Keratinocyte (primary cell): Measurements from ENCODE around the gene LSAMP. TPM values are rescaled to one million over a fixed set of nuclear protein-coding genes. Genes with fewer than 3 reads are reported as not detected.

ENCODE experiments used
- DNase-seq: peaks from one replicate; pipeline ENCODE4 v3.0.0-alpha.2; 2011; ENCODE audit warnings: low read depth, missing footprints, low spot score
- FAIRE-seq: peaks from 2 replicates; lab custom pipeline; 2011; peaks lifted over from hg19 to GRCh38; lab: Jason Lieb, UNC
- H2AFZ ChIP-seq: 2 replicates; pipeline ENCODE4 v1.6.0; 2012; ENCODE audit warnings: low read length, control low read depth, inconsistent platforms; ENCODE audit not compliant: control insufficient read depth
- H3K27ac ChIP-seq: 2 replicates; pipeline ENCODE4 v1.5.1; 2011; ENCODE audit warnings: low read length; ENCODE audit not compliant: control insufficient read depth, insufficient read depth
- H3K27me3 ChIP-seq: 3 replicates; pipeline ENCODE4 v1.6.0; 2011; ENCODE audit warnings: low read length; ENCODE audit not compliant: control insufficient read depth, insufficient read depth; ENCODE audit errors: extremely low read depth
- H3K36me3 ChIP-seq, 2 experiments: 2 replicates in 1 of 2; 3 replicates in 1 of 2; pipeline ENCODE4 v1.5.1; 2011; ENCODE audit warnings: low read length in 2 of 2, mild to moderate bottlenecking in 1 of 2; ENCODE audit not compliant: control insufficient read depth in 2 of 2, insufficient read depth in 2 of 2; ENCODE audit errors: extremely low read depth in 1 of 2
- H3K4me1 ChIP-seq: 3 replicates; pipeline ENCODE4 v1.5.1; 2011; ENCODE audit warnings: low read length; ENCODE audit not compliant: control insufficient read depth, insufficient read depth; ENCODE audit errors: extremely low read depth
- H3K4me2 ChIP-seq: 3 replicates; pipeline ENCODE4 v1.6.0; 2011; ENCODE audit warnings: low read depth, low read length; ENCODE audit not compliant: control insufficient read depth, insufficient read depth; ENCODE audit errors: extremely low read depth
- H3K4me3 ChIP-seq, 3 experiments: fragments of 200-600 bp in 1 of 3; sonication (generic) in 1 of 3; 2 replicates in 2 of 3; 3 replicates in 1 of 3; pipeline ENCODE4 v1.5.1; 2011 to 2016; ENCODE audit warnings: low read length in 3 of 3, mild to moderate bottlenecking in 3 of 3, control low read depth in 2 of 3, inconsistent platforms in 1 of 3, low read depth in 1 of 3, mixed read lengths in 1 of 3, mixed run types in 1 of 3, moderate library complexity in 1 of 3; ENCODE audit not compliant: control insufficient read depth in 2 of 3, insufficient read depth in 2 of 3; ENCODE audit errors: extremely low read depth in 1 of 3
- H3K79me2 ChIP-seq: 2 replicates; pipeline ENCODE4 v1.6.0; 2012; ENCODE audit warnings: low read length; ENCODE audit not compliant: control insufficient read depth, insufficient read depth
- H3K9ac ChIP-seq: 3 replicates; pipeline ENCODE4 v1.6.0; 2011; ENCODE audit warnings: low read length; ENCODE audit not compliant: control insufficient read depth, insufficient read depth; ENCODE audit errors: extremely low read depth
- H3K9me1 ChIP-seq: 3 replicates; pipeline ENCODE4 v1.6.0; 2011; ENCODE audit warnings: low read length; ENCODE audit not compliant: control insufficient read depth, insufficient read depth; ENCODE audit errors: extremely low read depth
- H3K9me3 ChIP-seq: 2 replicates; pipeline ENCODE4 v1.5.1; 2012; ENCODE audit warnings: low read depth, low read length; ENCODE audit not compliant: control insufficient read depth
- H4K20me1 ChIP-seq: 3 replicates; pipeline ENCODE4 v1.6.0; 2011; ENCODE audit warnings: low read length; ENCODE audit not compliant: control insufficient read depth, insufficient read depth; ENCODE audit errors: extremely low read depth
- CTCF ChIP-seq, 3 experiments: IDR thresholded peaks in 1 of 3; conservative IDR thresholded peaks in 1 of 3; optimal IDR thresholded peaks in 1 of 3; 2 replicates in 2 of 3; 3 replicates in 1 of 3; pipeline versions ENCODE3 to v1.5.1; 2011; ENCODE audit warnings: low read length in 3 of 3, mild to moderate bottlenecking in 3 of 3, moderate library complexity in 2 of 3, control low read depth in 1 of 3, inconsistent platforms in 1 of 3; ENCODE audit not compliant: insufficient read depth in 2 of 3; ENCODE audit errors: extremely low read depth in 1 of 3
- EZH2 ChIP-seq: IDR thresholded peaks from one replicate; pipeline ENCODE4 v1.6.1; 2012; ENCODE audit warnings: inconsistent platforms, mild to moderate bottlenecking, low read length, moderate library complexity
- dilution Hi-C: fragments of 300-500 bp; cut with MboI; formaldehyde crosslinking; loops from one replicate; pipeline ENCODE4 v1.7.0; 2020; ENCODE audit warnings: low sequenced_read_pairs; ENCODE audit not compliant: extremely low pct_ligation_motif_present
- polyA plus RNA-seq, 5 experiments: library from polyadenylated mRNA; depleted of rRNA in 3 of 5; stranded (reverse) in 3 of 5; stranded (forward) in 1 of 5; unstranded in 1 of 5; fragments of >200 nt; gene quantifications; 1 replicate in 1 of 5; 2 replicates in 3 of 5; 3 replicates in 1 of 5; pipeline versions ENCODE4 v1.2.1 to v1.2.3, GENCODE V29; 2011 to 2012; ENCODE audit warnings: missing spikeins in 2 of 5, low read depth in 1 of 5, low replicate concordance in 1 of 5

LSAMP gene
- polyA plus RNA-seq, 1 donor (not counting 4 experiments of a cell fraction or from before 2014, with no cell fraction given) = 0.12 TPM

GRCh38 chr3:115891006-115891636, 554.2 kb downstream of the LSAMP start:
- no peak overlapping the region for H3K9ac ChIP-seq
- no peaks in the 10 kb centered on the region for H4K20me1 ChIP-seq
- H3K4me3 ChIP-seq = no peak overlapping the region
- H3K79me2 ChIP-seq = no peaks in the 10 kb centered on the region
- H3K4me2 ChIP-seq = no peak overlapping the region
- peaks cover 5% of the 10 kb centered on the region for H3K4me1 ChIP-seq
- FAIRE-seq (no peak), DNase-seq (no peak)
- dilution Hi-C loops = no loop called here
- TF ChIP-seq EZH2 (no peak), CTCF (optimal IDR thresholded peaks at IDR 0.05 in 1 of 3, IDR thresholded peaks at IDR 0.05 in 1 of 3, conservative IDR thresholded peaks at IDR 0.05 in 1 of 3; ENCODE audit: extremely low read depth in 1 of 3, insufficient read depth in 2 of 3, low read length in 3 of 3) (no peak)
- no peak overlapping the region for H3K27ac ChIP-seq
- H3K36me3 ChIP-seq = no peaks in the 10 kb centered on the region
- no peaks in the 10 kb centered on the region for H3K9me3 ChIP-seq
- H3K27me3 ChIP-seq = no peaks in the 10 kb centered on the region
- H2AFZ ChIP-seq = no peak overlapping the region
- no peaks in the 10 kb centered on the region for H3K9me1 ChIP-seq

- no peak for DNase-seq
- H3K27ac ChIP-seq = no peak overlapping the region
- no peak for TF ChIP-seq CTCF (optimal IDR thresholded peaks at IDR 0.05 in 1 of 3, IDR thresholded peaks at IDR 0.05 in 1 of 3, conservative IDR thresholded peaks at IDR 0.05 in 1 of 3; ENCODE audit: extremely low read depth in 1 of 3, insufficient read depth in 2 of 3, low read length in 3 of 3)
- TF ChIP-seq EZH2 = no peak
- H3K4me1 ChIP-seq = peaks cover 5% of the 10 kb centered on the region
- H3K9me3 ChIP-seq = no peaks in the 10 kb centered on the region
- H3K4me2 ChIP-seq = no peak overlapping the region
- H4K20me1 ChIP-seq = no peaks in the 10 kb centered on the region
- H3K9me1 ChIP-seq = no peaks in the 10 kb centered on the region
- H3K9ac ChIP-seq = no peak overlapping the region
- H3K79me2 ChIP-seq = no peaks in the 10 kb centered on the region
- FAIRE-seq = no peak
- dilution Hi-C loops = no loop called here
- H3K36me3 ChIP-seq = no peaks in the 10 kb centered on the region
- H3K4me3 ChIP-seq = no peak overlapping the region
- no peaks in the 10 kb centered on the region for H3K27me3 ChIP-seq
- no peak overlapping the region for H2AFZ ChIP-seq
Measured at GRCh38 chr3:115890579-115890978, 554.7 kb downstream of the LSAMP start.
